Lower lobe of right lung (tissue), 2 donors: ENCODE measurements around the gene BCL11B. TPM values are rescaled to one million over a fixed set of nuclear protein-coding genes. Genes with fewer than 3 reads are reported as not detected.

Experiments
- ATAC-seq, 2 donors: fragments of 200-7000 bp; cut with Tn5 transposase; one replicate each; pipeline ENCODE4 v1.9.1; 2020 to 2022; ENCODE audit warnings: mild to moderate bottlenecking in 2 of 2, moderate library complexity in 2 of 2
- DNase-seq: peaks from one replicate; pipeline ENCODE4 v3.0.0-alpha.2; 2020
- H3K27ac ChIP-seq: fragments of 200-600 bp; one replicate; pipeline ENCODE4 v1.8.0; 2022
- H3K27me3 ChIP-seq: fragments of 200-600 bp; one replicate; pipeline ENCODE4 v1.8.0; 2022; ENCODE audit warnings: low read depth
- H3K36me3 ChIP-seq: fragments of 200-600 bp; one replicate; pipeline ENCODE4 v1.8.0; 2022; ENCODE audit warnings: mild to moderate bottlenecking
- H3K4me1 ChIP-seq: fragments of 200-600 bp; one replicate; pipeline ENCODE4 v1.8.0; 2022
- H3K4me3 ChIP-seq: fragments of 200-600 bp; one replicate; pipeline ENCODE4 v1.8.0; 2022; ENCODE audit warnings: mild to moderate bottlenecking
- H3K9me3 ChIP-seq: fragments of 200-600 bp; one replicate; pipeline ENCODE4 v1.8.0; 2022
- intact Hi-C: fragments of 100-400 bp; cut with DNase I; formaldehyde crosslinking; loops from one replicate; pipeline ENCODE4 v1.11.0; 2022
- total RNA-seq: library from RNA; stranded (reverse); fragmentation: NEBNext Ultra II Directional; extraction: Animal tissue kit (Norgen Biotek cat#: 25700); gene quantifications from one replicate; pipeline ENCODE4 v1.2.1, GENCODE V29; 2021
- TF ChIP-seq, protein P1 (sequence below): fragments of 200-600 bp; IDR thresholded peaks from one replicate; pipeline ENCODE4 v1.8.0; 2022; ENCODE audit warnings: antibody characterized with exemption, mild to moderate bottlenecking
- donor health status: DM: no; HTN: yes; CAD: no; lungs with severe emphysema.

The BCL11B gene
- total RNA-seq, 1 donor from 2014 or later = 2.3 TPM

- no peak overlapping the region for H3K27ac ChIP-seq
- ATAC-seq = no peak
- no peaks in the 10 kb centered on the region for H3K36me3 ChIP-seq
- peaks cover 23% of the 10 kb centered on the region for H3K27me3 ChIP-seq
- H3K4me1 ChIP-seq = no peaks in the 10 kb centered on the region
- H3K9me3 ChIP-seq = no peaks in the 10 kb centered on the region
- TF ChIP-seq, protein P1, sequence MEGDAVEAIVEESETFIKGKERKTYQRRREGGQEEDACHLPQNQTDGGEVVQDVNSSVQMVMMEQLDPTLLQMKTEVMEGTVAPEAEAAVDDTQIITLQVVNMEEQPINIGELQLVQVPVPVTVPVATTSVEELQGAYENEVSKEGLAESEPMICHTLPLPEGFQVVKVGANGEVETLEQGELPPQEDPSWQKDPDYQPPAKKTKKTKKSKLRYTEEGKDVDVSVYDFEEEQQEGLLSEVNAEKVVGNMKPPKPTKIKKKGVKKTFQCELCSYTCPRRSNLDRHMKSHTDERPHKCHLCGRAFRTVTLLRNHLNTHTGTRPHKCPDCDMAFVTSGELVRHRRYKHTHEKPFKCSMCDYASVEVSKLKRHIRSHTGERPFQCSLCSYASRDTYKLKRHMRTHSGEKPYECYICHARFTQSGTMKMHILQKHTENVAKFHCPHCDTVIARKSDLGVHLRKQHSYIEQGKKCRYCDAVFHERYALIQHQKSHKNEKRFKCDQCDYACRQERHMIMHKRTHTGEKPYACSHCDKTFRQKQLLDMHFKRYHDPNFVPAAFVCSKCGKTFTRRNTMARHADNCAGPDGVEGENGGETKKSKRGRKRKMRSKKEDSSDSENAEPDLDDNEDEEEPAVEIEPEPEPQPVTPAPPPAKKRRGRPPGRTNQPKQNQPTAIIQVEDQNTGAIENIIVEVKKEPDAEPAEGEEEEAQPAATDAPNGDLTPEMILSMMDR = no peak
- DNase-seq = no peak
- no peak overlapping the region for H3K4me3 ChIP-seq
- intact Hi-C loops = no loop called here
Measured at GRCh38 chr14:99257122-99257672, 14.8 kb downstream of the BCL11B start.

DNA sequence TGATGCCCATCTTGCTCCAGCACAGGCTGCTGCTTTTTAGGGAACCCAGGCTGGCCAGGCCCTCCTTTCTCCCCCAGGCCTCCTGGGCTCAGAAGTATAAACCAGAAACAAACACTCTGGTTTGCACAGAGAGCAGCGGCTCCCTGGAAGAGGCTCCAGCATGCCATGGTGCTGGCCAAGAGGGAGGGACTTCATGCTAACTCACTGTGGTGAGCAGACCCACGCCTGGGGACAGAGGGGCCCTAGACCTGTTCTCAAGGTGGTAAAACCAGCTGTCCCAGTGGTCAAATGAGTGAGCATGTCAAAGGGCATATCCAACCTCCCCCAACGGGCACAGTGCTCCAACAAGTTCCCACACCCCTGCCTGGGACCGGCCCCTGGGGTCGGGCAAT is 15.5 kb downstream of the BCL11B start:
- Histone ChIP-seq H3K36me3 (no peaks in the 10 kb centered on the region), H3K27me3 (peaks cover 20% of the 10 kb centered on the region), H3K4me3 (no peak overlapping the region), H3K4me1 (no peaks in the 10 kb centered on the region), H3K27ac (no peak overlapping the region), H3K9me3 (no peaks in the 10 kb centered on the region)
- intact Hi-C loops = no loop called here
- no peak for ATAC-seq
- TF ChIP-seq, protein P1 = no peak
- no peak for DNase-seq

DNA sequence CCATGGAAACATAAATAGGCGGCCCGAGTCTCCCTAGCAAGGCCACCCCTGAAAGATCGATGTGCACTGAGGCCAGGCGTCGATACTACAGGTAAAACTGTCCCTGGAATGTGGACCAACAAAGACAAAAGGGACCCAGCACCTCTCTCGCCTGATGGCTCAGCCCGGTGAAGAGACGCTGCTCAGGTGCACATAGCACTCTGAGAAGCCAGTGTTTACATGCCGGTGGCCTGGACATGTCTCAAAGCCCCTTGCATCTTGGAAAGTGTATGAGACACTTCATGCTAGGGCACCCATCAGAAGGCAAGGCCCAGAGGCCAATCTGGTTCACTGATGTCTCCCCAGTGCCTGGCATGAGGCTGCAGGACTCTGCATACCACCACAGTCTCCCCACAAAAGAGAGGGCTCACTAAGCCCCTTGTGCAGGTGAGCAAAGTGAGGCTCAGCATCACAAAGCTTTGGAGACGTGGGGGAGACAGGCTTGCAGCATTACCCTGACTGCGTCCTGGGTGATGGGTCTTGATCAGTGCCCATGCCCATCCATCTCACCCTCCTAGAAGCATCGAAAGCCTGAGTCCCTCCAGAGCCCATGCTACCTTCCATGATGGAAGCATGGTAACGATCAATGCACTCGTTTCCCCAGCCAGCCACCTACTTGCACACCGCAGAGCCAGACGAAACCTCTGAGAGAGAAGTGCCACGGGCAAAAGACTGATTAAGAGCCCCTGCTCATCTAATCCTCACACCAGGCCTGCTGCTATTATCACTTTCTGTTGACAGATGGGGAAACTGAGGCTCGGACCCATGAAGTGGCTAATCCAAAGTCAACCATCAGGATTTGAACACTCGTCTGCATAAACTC is 16.1 kb downstream of the BCL11B start:
- TF ChIP-seq, protein P1 = no peak
- Histone ChIP-seq H3K4me3 (no peak overlapping the region), H3K27ac (no peak overlapping the region), H3K36me3 (no peaks in the 10 kb centered on the region), H3K4me1 (no peaks in the 10 kb centered on the region), H3K9me3 (no peaks in the 10 kb centered on the region), H3K27me3 (peaks cover 20% of the 10 kb centered on the region)
- DNase-seq (no peak), ATAC-seq (no peak)
- intact Hi-C loops = no loop called here

- Histone ChIP-seq H3K36me3 (no peaks in the 10 kb centered on the region), H3K27me3 (peaks cover 15% of the 10 kb centered on the region), H3K4me3 (no peak overlapping the region), H3K27ac (no peak overlapping the region), H3K4me1 (no peaks in the 10 kb centered on the region), H3K9me3 (no peaks in the 10 kb centered on the region)
- intact Hi-C loops = no loop called here
- ATAC-seq (no peak), DNase-seq (no peak)
- TF ChIP-seq, protein P1 = no peak
Measured at GRCh38 chr14:99254328-99255009, 17.5 kb downstream of the BCL11B start.

GRCh38 chr14:99253890-99254289 is 18.1 kb downstream of the BCL11B start:
- intact Hi-C loops = no loop called here
- DNase-seq (no peak), ATAC-seq (no peak)
- H3K9me3 ChIP-seq = no peaks in the 10 kb centered on the region
- peaks cover 20% of the 10 kb centered on the region for H3K27me3 ChIP-seq
- TF ChIP-seq, protein P1 = no peak
- no peaks in the 10 kb centered on the region for H3K36me3 ChIP-seq
- H3K27ac ChIP-seq = no peak overlapping the region
- no peak overlapping the region for H3K4me3 ChIP-seq
- no peaks in the 10 kb centered on the region for H3K4me1 ChIP-seq
